ENCODE measurements around the gene INPP5A. TPM values are rescaled to one million over a fixed set of nuclear protein-coding genes. Genes with fewer than 3 reads are reported as not detected.

Gene INPP5A
- total and polyA plus RNA-seq, 2 of the 13 experiments (the other 11 are each of a cell fraction or from before 2014, with no cell fraction given), result 17.5 to 37.9 TPM

DNA sequence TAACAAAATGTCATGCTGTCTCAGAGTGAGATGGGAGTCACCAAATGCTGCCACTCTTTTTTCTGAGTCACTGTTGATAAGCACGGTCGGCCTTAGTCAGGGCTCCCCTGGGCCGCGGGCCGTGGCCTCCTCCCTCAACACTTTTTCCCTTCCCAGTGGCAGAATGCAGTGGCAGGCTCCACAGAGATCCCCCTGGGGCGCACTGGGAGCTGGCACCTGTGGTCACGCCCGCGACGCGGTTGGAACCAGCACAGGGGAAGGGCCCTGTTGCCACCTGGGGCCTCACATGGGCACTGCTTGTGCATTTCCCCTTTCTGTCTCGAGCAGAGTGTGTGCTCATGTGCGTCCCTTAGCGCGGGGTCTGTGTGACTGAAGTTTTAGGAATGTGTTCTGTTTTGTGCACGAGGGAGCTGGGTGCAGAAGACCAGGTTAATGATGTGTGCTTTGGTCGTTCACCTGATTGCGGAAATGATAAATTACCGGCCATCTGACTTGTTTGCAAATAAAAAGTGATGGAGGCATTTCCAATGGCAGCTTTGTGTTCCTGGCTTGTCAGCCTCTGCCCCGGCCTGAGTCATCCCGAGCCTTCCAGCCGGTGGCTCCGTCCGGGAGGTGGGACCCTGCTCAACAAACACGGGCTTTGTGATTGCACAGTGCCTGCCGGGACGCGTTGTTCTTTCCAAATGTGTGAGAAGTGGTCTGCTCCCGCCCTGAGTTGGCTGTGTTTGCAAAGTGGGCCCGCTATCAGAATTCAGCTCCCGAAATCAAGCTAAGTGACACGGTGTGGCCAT lies 147.7 kb downstream of the INPP5A start (continued):
- no peak for TF ChIP-seq ZNF280B (CRISPR knock-in tag; IDR thresholded peaks at IDR 0.05; ENCODE audit: borderline replicate concordance)
- no peak for TF ChIP-seq ZNF331 (CRISPR knock-in tag; IDR thresholded peaks at IDR 0.05)
- no peak for TF ChIP-seq ZNF225 (CRISPR knock-in tag; IDR thresholded peaks at IDR 0.05)
- TF ChIP-seq HNRNPK (IDR thresholded peaks at IDR 0.05; ENCODE audit: low read depth, low read length, poor library complexity, severe bottlenecking), result no peak
- TF ChIP-seq ZNF335 (CRISPR knock-in tag; IDR thresholded peaks at IDR 0.05), result no peak
- no peak for TF ChIP-seq USF2 (IDR thresholded peaks at IDR 0.05; ENCODE audit: low read depth, low read length)
- no peak for TF ChIP-seq USF2 (CRISPR knock-in tag; IDR thresholded peaks at IDR 0.05; ENCODE audit: borderline replicate concordance)
- TF ChIP-seq ZNF569 (CRISPR knock-in tag; IDR thresholded peaks at IDR 0.05; ENCODE audit: borderline replicate concordance), result no peak
- no peak for TF ChIP-seq ZNF326 (CRISPR knock-in tag; IDR thresholded peaks at IDR 0.05; ENCODE audit: borderline replicate concordance)
- no peak for TF ChIP-seq ZNF782 (CRISPR knock-in tag; IDR thresholded peaks at IDR 0.05; ENCODE audit: borderline replicate concordance)
- no peak for TF ChIP-seq ZSCAN12 (CRISPR knock-in tag; IDR thresholded peaks at IDR 0.05)
- TF ChIP-seq TBP (CRISPR knock-in tag; IDR thresholded peaks at IDR 0.05), result no peak
- no peak for TF ChIP-seq FOXO1 (CRISPR knock-in tag; IDR thresholded peaks at IDR 0.05)
- TF ChIP-seq, protein P1, sequence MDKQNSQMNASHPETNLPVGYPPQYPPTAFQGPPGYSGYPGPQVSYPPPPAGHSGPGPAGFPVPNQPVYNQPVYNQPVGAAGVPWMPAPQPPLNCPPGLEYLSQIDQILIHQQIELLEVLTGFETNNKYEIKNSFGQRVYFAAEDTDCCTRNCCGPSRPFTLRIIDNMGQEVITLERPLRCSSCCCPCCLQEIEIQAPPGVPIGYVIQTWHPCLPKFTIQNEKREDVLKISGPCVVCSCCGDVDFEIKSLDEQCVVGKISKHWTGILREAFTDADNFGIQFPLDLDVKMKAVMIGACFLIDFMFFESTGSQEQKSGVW (CRISPR knock-in tag; IDR thresholded peaks at IDR 0.05; ENCODE audit: borderline replicate concordance), result no peak
- no peak for TF ChIP-seq ZFP36 (IDR thresholded peaks at IDR 0.05; ENCODE audit: borderline replicate concordance, low read depth, low read length, partially characterized antibody)
- TF ChIP-seq GPBP1L1 (CRISPR knock-in tag; IDR thresholded peaks at IDR 0.05), result no peak
- TF ChIP-seq ATF2 (CRISPR knock-in tag; IDR thresholded peaks at IDR 0.05), result no peak
- TF ChIP-seq NCOA2 (CRISPR knock-in tag; IDR thresholded peaks at IDR 0.05), result peak; percentile 20; the same call in 1 of the 2 replicates
- TF ChIP-seq ZBTB20 (CRISPR knock-in tag; IDR thresholded peaks at IDR 0.05; ENCODE audit: borderline replicate concordance, low read depth), result no peak
- TF ChIP-seq CREM (IDR thresholded peaks at IDR 0.05), result 0 out of 2 replicates have a peak, but pooled peaks have one; percentile 18
- TF ChIP-seq CREM (CRISPR knock-in tag; IDR thresholded peaks at IDR 0.05), result no peak
- TF ChIP-seq SMAD1 (CRISPR knock-in tag; IDR thresholded peaks at IDR 0.05; ENCODE audit: borderline replicate concordance, low read depth), result no peak
- no peak for TF ChIP-seq SPEN (CRISPR knock-in tag; IDR thresholded peaks at IDR 0.05; ENCODE audit: low read depth)

Measured in HepG2 (cell line).